Ascending aorta (tissue), 2 donors: ENCODE data around the gene SLC25A22. TPM values are rescaled to one million over a fixed set of nuclear protein-coding genes. Genes with fewer than 3 reads are reported as not detected.

ENCODE experiments used
- DNase-seq, 2 donors: peaks; one replicate each; pipeline ENCODE4 v3.0.0-alpha.2; 2019; ENCODE audit warnings: low spot score in 2 of 2
- H3K27ac ChIP-seq, 2 donors: fragments of 200-600 bp; sonication (generic); one replicate each; pipeline ENCODE4 v1.5.1; 2016 to 2017; ENCODE audit warnings: mild to moderate bottlenecking in 1 of 2
- H3K27me3 ChIP-seq: fragments of 200-600 bp; sonication (generic); one replicate; pipeline ENCODE4 v1.5.1; 2017
- H3K36me3 ChIP-seq, 2 donors: fragments of 200-600 bp; sonication (generic); one replicate each; pipeline ENCODE4 v1.5.1; 2016
- H3K4me1 ChIP-seq, 2 donors: fragments of 200-600 bp; sonication (generic); one replicate each; pipeline ENCODE4 v1.5.1; 2016 to 2017; ENCODE audit warnings: mild to moderate bottlenecking in 1 of 2
- H3K4me3 ChIP-seq, 2 donors: fragments of 200-600 bp; sonication (generic); one replicate each; pipeline ENCODE4 v1.5.1; 2016 to 2017; ENCODE audit warnings: mild to moderate bottlenecking in 1 of 2
- H3K9me3 ChIP-seq, 2 donors: fragments of 200-600 bp; sonication (generic); one replicate each; pipeline ENCODE4 v1.5.1; 2016
- intact Hi-C: fragments of 100-400 bp; cut with DNase I; formaldehyde crosslinking; loops from one replicate; pipeline ENCODE4 v1.15.1; 2023
- total RNA-seq: library from RNA; depleted of rRNA; stranded (reverse); fragments of >200 nt; gene quantifications from one replicate; pipeline ENCODE4 v1.1.0, GENCODE V29; 2016
- TF ChIP-seq, protein P1 (sequence below), 3 experiments: fragments of 200-600 bp in 2 of 3; fragments of 450-650 bp in 1 of 3; sonication (generic) in 2 of 3; IDR thresholded peaks; one replicate each; pipeline ENCODE4 v1.5.1; 2016 to 2019; ENCODE audit warnings: antibody characterized with exemption in 3 of 3, mild to moderate bottlenecking in 1 of 3, moderate library complexity in 1 of 3

Gene SLC25A22
- total RNA-seq, 1 donor from 2014 or later: 5.6 TPM

DNA sequence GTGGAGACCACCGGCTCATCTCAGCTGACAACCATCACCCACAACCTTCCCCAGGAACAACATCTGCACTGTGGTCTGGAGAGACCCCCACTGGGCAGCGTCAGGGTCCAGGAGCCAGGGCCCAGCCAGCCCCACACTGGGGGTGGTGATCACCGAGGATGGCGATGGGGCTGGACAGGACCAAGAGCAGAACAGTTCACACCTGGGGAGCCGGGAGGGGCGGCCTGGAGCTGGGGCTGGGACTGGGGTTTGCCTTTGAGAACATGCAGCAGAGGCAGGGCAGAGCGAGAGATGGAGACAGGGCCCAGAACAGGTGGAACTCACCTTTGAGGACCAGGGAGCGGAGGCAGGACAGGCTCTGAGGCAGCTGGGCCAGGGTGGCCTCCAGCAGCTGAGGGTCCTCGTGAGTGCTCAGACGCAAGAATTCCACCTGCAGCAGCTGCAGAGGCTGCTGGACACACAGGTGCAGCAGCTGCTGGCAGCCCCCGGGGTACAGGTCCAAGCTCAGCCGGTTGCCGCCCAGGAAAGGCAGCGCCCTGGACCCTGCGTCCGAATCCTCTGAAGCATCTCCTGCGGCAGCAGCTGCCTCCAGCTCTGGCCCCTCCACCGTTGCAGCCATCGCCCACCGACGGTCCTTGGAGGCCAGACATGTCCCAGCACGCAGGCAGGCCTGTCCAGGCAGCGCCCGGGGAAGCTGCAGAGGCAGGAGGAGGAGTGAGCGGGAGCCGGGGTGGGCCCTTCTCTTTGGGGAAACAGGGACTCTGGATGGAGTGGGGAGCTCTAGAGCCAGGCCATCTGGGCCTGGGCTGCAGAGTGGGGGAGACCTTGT is 5.9 kb upstream of the SLC25A22 start:
- DNase-seq: no peak
- intact Hi-C loops: no loop called here
- Histone ChIP-seq H3K4me3 (peak overlapping the region; percentile 57 to 72), H3K36me3 (peaks cover 13 to 23% of the 10 kb centered on the region in 2 donors), H3K4me1 (peaks cover 18 to 22% of the 10 kb centered on the region in 2 donors), H3K27me3 (no peaks in the 10 kb centered on the region), H3K9me3 (no peaks in the 10 kb centered on the region), H3K27ac (peak overlapping the region in 1 of 2 donors; percentile 95)
- TF ChIP-seq, protein P1, sequence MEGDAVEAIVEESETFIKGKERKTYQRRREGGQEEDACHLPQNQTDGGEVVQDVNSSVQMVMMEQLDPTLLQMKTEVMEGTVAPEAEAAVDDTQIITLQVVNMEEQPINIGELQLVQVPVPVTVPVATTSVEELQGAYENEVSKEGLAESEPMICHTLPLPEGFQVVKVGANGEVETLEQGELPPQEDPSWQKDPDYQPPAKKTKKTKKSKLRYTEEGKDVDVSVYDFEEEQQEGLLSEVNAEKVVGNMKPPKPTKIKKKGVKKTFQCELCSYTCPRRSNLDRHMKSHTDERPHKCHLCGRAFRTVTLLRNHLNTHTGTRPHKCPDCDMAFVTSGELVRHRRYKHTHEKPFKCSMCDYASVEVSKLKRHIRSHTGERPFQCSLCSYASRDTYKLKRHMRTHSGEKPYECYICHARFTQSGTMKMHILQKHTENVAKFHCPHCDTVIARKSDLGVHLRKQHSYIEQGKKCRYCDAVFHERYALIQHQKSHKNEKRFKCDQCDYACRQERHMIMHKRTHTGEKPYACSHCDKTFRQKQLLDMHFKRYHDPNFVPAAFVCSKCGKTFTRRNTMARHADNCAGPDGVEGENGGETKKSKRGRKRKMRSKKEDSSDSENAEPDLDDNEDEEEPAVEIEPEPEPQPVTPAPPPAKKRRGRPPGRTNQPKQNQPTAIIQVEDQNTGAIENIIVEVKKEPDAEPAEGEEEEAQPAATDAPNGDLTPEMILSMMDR (IDR thresholded peaks at IDR 0.05): no peak

DNA sequence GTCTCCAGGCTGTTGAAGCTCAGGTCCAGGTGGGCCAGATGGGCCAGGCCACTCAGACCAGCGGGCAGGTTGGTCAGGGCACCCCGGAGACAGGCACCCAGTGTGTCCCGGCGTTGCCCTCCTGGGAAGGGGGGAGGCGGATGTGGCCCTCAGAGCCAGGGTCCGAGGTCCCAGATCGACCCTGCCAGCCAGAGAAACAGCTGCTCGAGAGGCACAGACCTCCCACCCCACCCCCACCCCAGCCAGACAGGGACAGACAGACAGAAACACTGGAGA is 5.3 kb upstream of the SLC25A22 start:
- H3K36me3 ChIP-seq: peaks cover 13 to 23% of the 10 kb centered on the region in 2 donors
- peaks cover 13 to 18% of the 10 kb centered on the region in 2 donors for H3K4me1 ChIP-seq
- no peak for DNase-seq
- intact Hi-C loops: no loop called here
- no peak overlapping the region for H3K27ac ChIP-seq
- H3K27me3 ChIP-seq: no peaks in the 10 kb centered on the region
- no peaks in the 10 kb centered on the region for H3K9me3 ChIP-seq
- H3K4me3 ChIP-seq: no peak overlapping the region
- TF ChIP-seq, protein P1 (IDR thresholded peaks at IDR 0.05): no peak

DNA sequence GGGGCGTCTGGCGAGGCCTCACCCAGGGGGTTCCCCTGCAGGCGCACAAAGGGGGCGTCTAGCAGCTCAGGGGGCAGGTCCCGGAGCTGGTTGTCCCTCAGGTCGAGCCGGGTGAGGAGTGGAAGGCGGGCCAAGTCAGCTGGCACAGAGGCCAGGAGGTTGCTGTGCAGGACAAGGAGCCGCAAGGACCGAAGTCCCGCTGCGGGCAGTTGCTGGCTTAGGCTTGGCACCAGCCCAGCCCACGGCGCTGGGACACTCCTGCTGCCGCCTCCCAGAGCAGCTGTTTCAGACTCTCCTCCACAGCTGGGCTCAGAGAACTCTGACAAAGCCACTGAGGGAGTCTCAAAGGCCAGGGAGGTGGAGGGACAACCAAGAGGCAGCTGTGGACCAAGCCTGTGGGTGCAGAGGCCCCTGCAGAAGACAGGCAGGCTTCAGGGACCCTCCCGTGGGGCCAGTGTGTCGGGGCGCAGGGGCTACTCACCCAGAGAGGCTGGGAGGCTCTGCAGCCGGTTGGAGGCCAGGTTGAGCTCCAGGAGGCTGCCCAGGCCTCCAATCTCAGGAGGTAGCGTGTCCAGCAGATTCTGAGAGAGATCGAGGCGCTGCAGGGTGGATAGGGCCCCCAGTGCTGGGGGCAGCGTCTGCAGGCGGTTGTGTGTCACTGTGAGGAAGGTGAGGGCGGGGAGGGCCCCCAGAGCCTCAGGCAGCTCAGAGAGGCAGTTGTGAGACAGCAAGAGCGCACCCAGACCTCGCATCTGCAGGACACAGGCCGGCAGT is 4.8 kb upstream of the SLC25A22 start:
- peaks cover 13 to 23% of the 10 kb centered on the region in 2 donors for H3K36me3 ChIP-seq
- H3K4me3 ChIP-seq: no peak overlapping the region
- no peaks in the 10 kb centered on the region for H3K9me3 ChIP-seq
- no peak overlapping the region for H3K27ac ChIP-seq
- TF ChIP-seq, protein P1 (IDR thresholded peaks at IDR 0.05): no peak
- no peak for DNase-seq
- H3K27me3 ChIP-seq: no peaks in the 10 kb centered on the region
- intact Hi-C loops: no loop called here
- peaks cover 14 to 18% of the 10 kb centered on the region in 2 donors for H3K4me1 ChIP-seq

GRCh38 chr11:802018-802617 is 4.0 kb upstream of the SLC25A22 start:
- Histone ChIP-seq H3K27ac (no peak overlapping the region), H3K4me3 (no peak overlapping the region), H3K4me1 (peaks cover 15 to 19% of the 10 kb centered on the region in 2 donors), H3K36me3 (peaks cover 13 to 23% of the 10 kb centered on the region in 2 donors), H3K9me3 (no peaks in the 10 kb centered on the region), H3K27me3 (no peaks in the 10 kb centered on the region)
- intact Hi-C loops: no loop called here
- DNase-seq: no peak
- TF ChIP-seq, protein P1 (IDR thresholded peaks at IDR 0.05): no peak

DNA sequence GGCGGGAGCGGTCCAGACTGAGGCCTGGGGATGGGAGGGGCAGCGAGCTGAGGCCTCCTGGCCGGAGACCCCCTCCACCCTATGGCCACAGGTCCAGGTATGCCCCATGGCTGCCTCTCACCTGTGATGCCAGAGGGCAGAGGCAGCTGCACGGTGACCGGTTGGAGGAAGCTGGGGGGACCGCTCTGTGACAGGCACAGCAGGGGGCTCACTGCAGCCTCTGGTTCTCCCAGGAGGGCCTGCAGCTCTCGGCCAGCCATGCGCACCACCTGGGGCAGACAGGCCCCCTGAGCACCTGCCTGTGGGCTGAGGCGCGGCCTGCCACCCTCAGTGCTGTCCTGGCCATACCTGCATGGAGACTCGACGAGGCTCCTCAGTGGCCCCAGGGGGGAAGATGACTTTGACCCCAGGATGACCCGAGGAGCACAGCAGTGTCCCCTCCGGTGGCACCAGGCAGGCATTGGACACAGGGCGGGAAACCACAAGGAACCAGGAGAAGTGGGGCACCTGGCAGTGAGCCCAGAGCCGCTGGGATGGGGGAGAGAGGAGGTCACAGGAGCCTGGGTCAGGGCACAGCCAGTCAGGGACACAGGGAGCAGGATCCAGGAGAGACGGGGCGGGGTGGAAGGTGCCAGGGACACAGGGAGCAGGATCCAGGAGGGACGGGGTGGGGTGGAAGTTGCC is 3.2 kb upstream of the SLC25A22 start:
- intact Hi-C loops: no loop called here
- H3K36me3 ChIP-seq: peaks cover 13 to 23% of the 10 kb centered on the region in 2 donors
- H3K4me3 ChIP-seq: no peak overlapping the region
- H3K27ac ChIP-seq: no peak overlapping the region
- H3K4me1 ChIP-seq: peaks cover 23 to 28% of the 10 kb centered on the region in 2 donors
- TF ChIP-seq, protein P1 (IDR thresholded peaks at IDR 0.05): no peak
- H3K27me3 ChIP-seq: no peaks in the 10 kb centered on the region
- DNase-seq: no peak
- no peaks in the 10 kb centered on the region for H3K9me3 ChIP-seq
